ENCODE data around the gene FAM120A. TPM values are rescaled to one million over a fixed set of nuclear protein-coding genes. Genes with fewer than 3 reads are reported as not detected.

Gene FAM120A
- total RNA-seq, 4 donors from 2014 or later: 44.4 to 94.7 (median 72.3) TPM

Small RNAs within 50 kb of the gene (microRNA-seq; reads per million reads assigned to microRNA genes)
- 0 reads per million in 2 donors for gene MIR548AU (ENCODE audit: borderline replicate concordance in 2 of 2)

Other genes starting within 250 kb of the FAM120A start
- gene FAM120AOS, start 1.9 kb downstream of the FAM120A start, total RNA-seq: 10 to 100 TPM; 22.8 to 49.5 (median 32.4) TPM
- 10 to 100 TPM; 18.8 to 24.3 (median 21.9) TPM for gene PHF2, start 124.9 kb downstream of the FAM120A start, total RNA-seq